Osteoblast (primary cell): ENCODE results near the gene IZUMO4. TPM values are rescaled to one million over a fixed set of nuclear protein-coding genes. Genes with fewer than 3 reads are reported as not detected.
"Not testable (repeated sequence)": the region's sequence is repeated elsewhere in the genome, so short reads cannot be mapped to it uniquely, and the experiment has no call there.

Source experiments
- DNase-seq: peaks from one replicate; pipeline ENCODE4 v3.0.0; 2011; ENCODE audit warnings: low spot score, mixed read lengths; ENCODE audit not compliant: insufficient read length; ENCODE audit errors: missing footprints
- H2AFZ ChIP-seq: 2 replicates; pipeline ENCODE4 v1.6.0; 2011; ENCODE audit warnings: mild to moderate bottlenecking, low read length
- H3K27ac ChIP-seq: 2 replicates; pipeline ENCODE4 v1.5.1; 2011; ENCODE audit warnings: mild to moderate bottlenecking, low read depth, low read length, moderate library complexity
- H3K27me3 ChIP-seq: 2 replicates; pipeline ENCODE4 v1.6.0; 2012; ENCODE audit warnings: mild to moderate bottlenecking, control low read depth, inconsistent platforms, low read length, moderate library complexity; ENCODE audit not compliant: insufficient read depth
- H3K36me3 ChIP-seq: 2 replicates; pipeline ENCODE4 v1.5.1; 2011; ENCODE audit warnings: mild to moderate bottlenecking, low read length, control low read depth, moderate library complexity; ENCODE audit not compliant: insufficient read depth
- H3K4me1 ChIP-seq: 2 replicates; pipeline ENCODE4 v1.5.1; 2011; ENCODE audit warnings: mild to moderate bottlenecking, low read length, control low read depth, moderate library complexity; ENCODE audit not compliant: insufficient read depth
- H3K4me2 ChIP-seq: 2 replicates; pipeline ENCODE4 v1.6.0; 2011; ENCODE audit warnings: mild to moderate bottlenecking, low read length; ENCODE audit not compliant: insufficient read depth
- H3K4me3 ChIP-seq: fragments of 200-600 bp; sonication (generic); 3 replicates; pipeline ENCODE4 v1.5.1; 2012; ENCODE audit warnings: mild to moderate bottlenecking, low read length, inconsistent platforms; ENCODE audit not compliant: insufficient read depth
- H3K79me2 ChIP-seq: 2 replicates; pipeline ENCODE4 v1.6.0; 2012; ENCODE audit warnings: mild to moderate bottlenecking, low read length, control low read depth, inconsistent platforms; ENCODE audit not compliant: insufficient read depth
- H3K9me3 ChIP-seq: 2 replicates; pipeline ENCODE4 v1.5.1; 2011; ENCODE audit warnings: low read depth, low read length, control low read depth
- H4K20me1 ChIP-seq: 2 replicates; pipeline ENCODE4 v1.6.0; 2012; ENCODE audit warnings: mild to moderate bottlenecking, low read length, control low read depth; ENCODE audit not compliant: insufficient read depth
- CTCF ChIP-seq: IDR thresholded peaks from 2 replicates; pipeline ENCODE4 v1.5.1; 2011; ENCODE audit warnings: mild to moderate bottlenecking, low read depth, low read length, moderate library complexity; ENCODE audit errors: extremely low read depth
- total RNA-seq: library from RNA; depleted of rRNA; stranded (reverse); fragments of >200 nt; gene quantifications from 2 replicates; pipeline ENCODE4 v1.2.3, GENCODE V29; 2012

IZUMO4 gene
- total RNA-seq, 1 donor: 0.36 TPM

GRCh38 chr19:2089727-2090053 lies 7.0 kb upstream of the IZUMO4 start:
- peaks cover 38% of the 10 kb centered on the region for H3K4me1 ChIP-seq
- H3K79me2 ChIP-seq: peaks cover 64% of the 10 kb centered on the region
- H3K4me3 ChIP-seq: peak overlapping the region; percentile 43
- H3K9me3 ChIP-seq: no peaks in the 10 kb centered on the region
- H4K20me1 ChIP-seq: peaks cover 20% of the 10 kb centered on the region
- no peak for DNase-seq
- no peaks in the 10 kb centered on the region for H3K27me3 ChIP-seq
- H3K4me2 ChIP-seq: peak overlapping the region; percentile 69
- peak overlapping the region; percentile 79 for H3K27ac ChIP-seq
- no peak overlapping the region for H2AFZ ChIP-seq
- TF ChIP-seq CTCF: no peak
- H3K36me3 ChIP-seq: peaks cover 5% of the 10 kb centered on the region

GRCh38 chr19:2091926-2092525 lies 4.7 kb upstream of the IZUMO4 start:
- H3K4me1 ChIP-seq: peaks cover 43% of the 10 kb centered on the region
- H3K9me3 ChIP-seq, H3K27ac ChIP-seq, DNase-seq, H3K4me2 ChIP-seq, H3K4me3 ChIP-seq, H2AFZ ChIP-seq, H3K27me3 ChIP-seq, H3K36me3 ChIP-seq: not testable (repeated sequence)
- H3K79me2 ChIP-seq: peaks cover 67% of the 10 kb centered on the region
- peaks cover 22% of the 10 kb centered on the region for H4K20me1 ChIP-seq

GRCh38 chr19:2096034-2096479 lies 658 bp upstream of the IZUMO4 start, which contains the start of gene MOB3A:
Gene MOB3A (minus strand): TSS chr19:2096326. CDS start chr19:2078560, 17,766 bp downstream.
- peaks cover 20% of the 10 kb centered on the region for H3K4me1 ChIP-seq
- H2AFZ ChIP-seq: peak within 1 kb of the TSS; percentile 47
- H4K20me1 ChIP-seq: peaks cover 25% of the 10 kb centered on the region

GRCh38 chr19:2097203-2097885 lies 629 bp downstream of the IZUMO4 start:
- no peak overlapping the region for H3K27ac ChIP-seq
- peaks cover 32% of the 10 kb centered on the region for H3K36me3 ChIP-seq
- H3K9me3 ChIP-seq: no peaks in the 10 kb centered on the region
- H4K20me1 ChIP-seq: peaks cover 34% of the 10 kb centered on the region
- H3K79me2 ChIP-seq: peaks cover 51% of the 10 kb centered on the region
- H3K4me3 ChIP-seq: peak overlapping the region; percentile 71
- H3K27me3 ChIP-seq: no peaks in the 10 kb centered on the region
- no peak for TF ChIP-seq CTCF
- H3K4me2 ChIP-seq: peak overlapping the region; percentile 92
- peaks cover 17% of the 10 kb centered on the region for H3K4me1 ChIP-seq
- no peak overlapping the region for H2AFZ ChIP-seq
- no peak for DNase-seq

More at GRCh38 chr19:2096034-2096479, 658 bp upstream of the IZUMO4 start, which contains the start of gene MOB3A:
- H3K79me2 ChIP-seq: peaks cover 45% of the 10 kb centered on the region
- H3K27ac ChIP-seq: peak within 1 kb of the TSS; percentile 77
- peaks cover 22% of the 10 kb centered on the region for H3K36me3 ChIP-seq
- TF ChIP-seq CTCF: peak; percentile 36
- peak within 1 kb of the TSS; percentile 90 for H3K4me3 ChIP-seq
- H3K27me3 ChIP-seq: no peaks in the 10 kb centered on the region
- DNase-seq: peak; percentile 99
- H3K9me3 ChIP-seq: no peaks in the 10 kb centered on the region
- H3K4me2 ChIP-seq: peak within 1 kb of the TSS; percentile 92
